GM21723 (cell line): ENCODE data around the gene TRPM1.
"Not testable (repeated sequence)": the region's sequence is repeated elsewhere in the genome, so short reads cannot be mapped to it uniquely, and the experiment has no call there.

ENCODE experiments used
- ATAC-seq: cut with Tn5 transposase; IDR thresholded peaks from one replicate; pipeline ENCODE4 v1.9.1; 2021; ENCODE audit warnings: mild to moderate bottlenecking, moderate library complexity; ENCODE audit not compliant: unreplicated experiment

Gene TRPM1

GRCh38 chr15:31127596-31128261, 26.2 kb upstream of the TRPM1 start:
- no peak for ATAC-seq

GRCh38 chr15:31125061-31125460, 23.5 kb upstream of the TRPM1 start:
- no peak for ATAC-seq

DNA sequence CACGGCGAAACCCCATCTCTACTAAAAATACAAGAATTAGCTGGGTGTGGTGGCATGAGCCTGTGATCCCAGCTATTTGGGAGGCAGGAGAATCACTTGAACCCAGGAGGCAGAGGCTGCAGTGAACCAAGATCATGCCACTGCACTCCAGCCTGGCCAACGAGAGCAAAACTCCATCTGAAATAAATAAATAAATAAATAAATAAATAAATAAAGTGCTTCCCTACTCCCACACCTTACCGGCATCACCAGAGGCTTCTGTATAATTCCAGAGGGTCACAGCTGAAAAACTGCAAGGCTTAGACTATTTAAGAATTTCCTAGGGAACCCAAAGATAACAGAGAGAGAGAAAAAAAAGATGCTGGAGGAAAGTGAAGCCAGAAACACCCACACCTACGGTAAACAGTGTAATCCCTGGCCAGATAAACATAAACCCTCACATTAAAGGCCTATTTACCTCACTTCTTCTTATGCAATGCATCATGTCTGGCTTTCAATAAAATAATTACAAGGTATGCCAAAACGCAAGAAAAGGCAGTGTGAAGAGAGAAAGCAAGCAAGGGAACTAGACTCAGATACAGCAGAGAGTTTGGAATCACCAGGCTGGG, 15.0 kb upstream of the TRPM1 start:
- no peak for ATAC-seq

GRCh38 chr15:31111091-31111647, 9.6 kb upstream of the TRPM1 start:
- no peak for ATAC-seq

DNA sequence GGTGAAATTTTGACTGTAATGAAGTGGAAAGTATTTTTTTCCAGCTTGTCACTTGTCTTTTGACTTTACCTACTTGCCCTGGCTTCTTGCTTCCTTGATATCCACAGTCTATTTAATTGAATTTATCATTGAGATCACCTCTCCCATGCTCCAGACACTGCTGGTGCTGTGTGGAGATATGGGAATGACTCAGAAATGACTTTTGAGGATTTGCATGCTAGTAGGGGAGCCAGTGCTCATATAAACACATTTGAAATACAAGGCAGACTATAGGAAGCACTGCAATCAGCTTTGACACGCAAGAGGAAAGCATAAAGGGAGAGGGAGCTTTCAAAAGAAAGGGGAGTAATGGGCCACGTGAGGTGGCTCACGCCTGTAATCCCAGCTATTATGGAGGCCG, 7.3 kb upstream of the TRPM1 start:
- no peak for ATAC-seq

- ATAC-seq = no peak
Measured at GRCh38 chr15:31106495-31107300, 5.2 kb upstream of the TRPM1 start.

GRCh38 chr15:31104003-31104402, 2.5 kb upstream of the TRPM1 start:
- no peak for ATAC-seq

- no peak for ATAC-seq
Measured at GRCh38 chr15:31102374-31103342, 1.1 kb upstream of the TRPM1 start.

GRCh38 chr15:31102039-31102321, 455 bp upstream of the TRPM1 start:
- no peak for ATAC-seq

DNA sequence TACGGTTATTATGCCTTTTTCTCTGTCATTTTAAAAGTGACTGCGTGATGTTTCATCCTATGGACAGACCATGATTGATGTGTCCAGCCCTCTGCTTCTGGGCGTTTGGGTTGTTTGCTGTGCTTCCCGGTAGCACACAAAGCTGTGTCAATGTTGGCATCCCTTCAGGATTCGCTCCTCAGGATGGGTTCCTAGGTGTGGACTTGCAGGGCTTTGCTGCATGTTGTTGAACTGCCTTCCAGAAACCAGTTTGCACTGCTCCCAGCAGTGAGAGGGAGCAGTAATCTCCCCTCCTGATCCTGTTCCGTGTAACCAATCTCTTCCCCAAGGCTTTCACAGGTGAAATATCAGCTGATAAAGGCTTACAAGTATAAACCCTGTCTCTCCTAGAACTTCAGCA, 787 bp downstream of the TRPM1 start:
- ATAC-seq = no peak

DNA sequence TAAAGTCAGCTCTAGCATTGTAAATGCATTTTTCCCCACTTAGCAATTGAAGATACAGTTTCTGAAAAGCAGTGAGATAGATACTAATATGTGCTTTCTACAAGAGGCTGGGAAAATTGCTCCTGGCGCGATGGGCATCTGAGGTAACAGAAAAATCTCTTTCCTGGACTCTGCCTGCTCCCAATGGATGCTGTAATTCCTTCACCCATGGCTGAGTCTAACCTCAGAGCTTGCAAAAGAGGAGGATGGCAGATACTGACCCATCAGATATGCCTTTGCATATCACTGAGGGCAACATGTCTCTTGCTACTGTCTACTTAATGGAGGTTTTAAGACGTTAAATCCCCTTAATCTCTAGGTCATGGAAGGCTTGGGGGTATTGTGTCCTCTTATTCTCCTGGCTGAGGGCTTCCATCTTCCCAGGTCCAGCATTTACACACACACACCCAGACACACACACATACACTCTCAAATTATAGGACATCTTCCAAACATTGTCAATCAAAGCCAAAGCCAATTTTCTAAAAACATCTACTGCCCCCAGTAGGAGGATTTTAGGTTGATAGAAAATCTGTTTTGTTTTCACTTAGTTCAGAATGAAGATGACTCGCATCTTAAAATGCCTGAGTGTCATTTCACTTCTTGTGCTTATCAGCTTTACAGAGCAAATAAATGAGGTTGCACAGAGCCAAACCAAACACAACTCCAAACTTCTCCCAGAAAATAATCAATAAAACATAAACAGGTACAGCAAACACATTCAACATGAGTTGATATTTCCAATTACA, 2.4 kb downstream of the TRPM1 start:
- no peak for ATAC-seq

GRCh38 chr15:31098491-31098917, 3.0 kb downstream of the TRPM1 start:
- ATAC-seq = no peak

DNA sequence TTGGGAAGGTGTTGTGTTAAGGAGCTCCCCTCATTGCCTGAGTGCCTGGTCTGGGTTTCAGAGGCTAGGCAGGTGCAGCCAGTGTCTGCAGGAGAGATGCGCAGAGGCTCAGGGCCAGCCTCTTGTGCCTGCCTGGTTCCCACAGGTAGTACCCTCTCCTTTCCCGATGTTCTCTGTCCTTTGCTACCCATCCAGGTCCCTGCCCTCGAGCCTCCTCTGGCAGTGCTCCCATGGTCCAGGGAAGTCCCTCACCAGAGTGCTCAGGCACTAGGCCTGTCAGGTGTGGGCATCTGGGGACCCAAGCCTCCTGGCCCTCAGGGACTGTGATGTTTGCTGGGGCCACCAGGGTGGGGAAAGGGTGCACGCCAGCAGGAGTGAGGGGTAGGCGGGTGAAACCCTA, 5.0 kb downstream of the TRPM1 start:
- ATAC-seq = no peak

DNA sequence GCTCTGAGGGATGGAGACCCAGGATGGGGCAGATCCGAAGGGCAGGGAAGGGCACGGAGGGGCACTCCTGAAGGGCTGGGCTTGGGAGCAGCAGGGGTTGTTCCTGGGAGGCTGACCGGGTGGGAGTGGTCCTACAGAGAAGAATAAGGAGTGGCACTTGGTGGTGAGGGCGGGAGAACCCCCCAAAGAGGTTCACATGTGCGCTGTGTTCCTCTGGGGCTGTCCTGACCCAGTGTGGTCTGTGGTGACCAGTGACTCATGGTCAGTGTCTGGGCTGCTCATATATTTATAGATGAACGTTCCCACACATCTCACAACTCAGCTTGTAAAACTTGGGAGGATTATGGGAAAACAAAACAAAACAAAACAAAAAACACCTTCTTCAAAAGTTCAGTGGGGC, 10.0 kb downstream of the TRPM1 start:
- no peak for ATAC-seq

GRCh38 chr15:31090766-31091165, 10.8 kb downstream of the TRPM1 start:
- no peak for ATAC-seq

- no peak for ATAC-seq
Measured at GRCh38 chr15:31089368-31090047, 12.0 kb downstream of the TRPM1 start.

GRCh38 chr15:31088672-31089367, 12.7 kb downstream of the TRPM1 start:
- ATAC-seq = no peak

DNA sequence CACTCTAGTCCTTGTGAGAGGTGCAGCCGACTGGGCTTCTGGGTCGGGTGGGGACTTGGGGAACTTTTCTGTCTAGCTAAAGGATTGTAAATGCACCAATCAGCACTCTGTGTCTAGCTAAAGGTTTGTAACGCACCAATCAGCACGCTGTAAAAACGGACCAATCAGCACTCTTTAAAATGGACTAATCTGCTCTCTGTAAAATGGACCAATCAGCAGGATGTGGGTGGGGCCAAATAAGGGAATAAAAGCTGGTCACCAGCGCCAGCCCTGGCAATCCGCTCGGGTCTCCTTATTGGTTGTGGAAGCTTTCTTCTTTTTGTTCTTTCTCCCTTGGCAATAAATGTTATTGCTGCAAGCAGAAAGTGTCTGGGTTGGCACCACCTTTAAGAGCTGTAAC, 13.5 kb downstream of the TRPM1 start:
- not testable (repeated sequence) for ATAC-seq

- no peak for ATAC-seq
Measured at GRCh38 chr15:31086344-31086743, 15.2 kb downstream of the TRPM1 start.
